K562 (cell line): ENCODE data around the gene GAL3ST3. TPM values are rescaled to one million over a fixed set of nuclear protein-coding genes. Genes with fewer than 3 reads are reported as not detected.

Experiments
- BCL6 ChIP-seq: fragments of 250-450 bp; sonication (Bioruptor Pico); IDR thresholded peaks from 2 replicates; pipeline ENCODE4 v1.4.0; 2020
- CBX1 ChIP-seq: sonication (generic); IDR thresholded peaks from 2 replicates; pipeline ENCODE4 v1.6.1; 2016; ENCODE audit warnings: antibody characterized with exemption, low read depth, mild to moderate bottlenecking
- EZH2 ChIP-seq: IDR thresholded peaks from 2 replicates; pipeline ENCODE4 v1.6.1; 2012; ENCODE audit warnings: low read depth, mild to moderate bottlenecking, inconsistent platforms, low read length, borderline replicate concordance
- GABPA ChIP-seq: fragments of 200-800 bp; sonication (Bioruptor generic); conservative IDR thresholded peaks from 2 replicates; pipeline ENCODE4 v1.6.1; 2016; ENCODE audit warnings: low read depth, missing genetic modification characterization, missing compliant biosample characterization
- GABPB2 ChIP-seq: fragments of 250-450 bp; sonication (Bioruptor Pico); conservative IDR thresholded peaks from 2 replicates; pipeline ENCODE4 v1.5.1; 2021; ENCODE audit warnings: mild to moderate bottlenecking
- GTF2A2 ChIP-seq: IDR thresholded peaks from 2 replicates; pipeline ENCODE4 v1.6.1; 2016; ENCODE audit warnings: mild to moderate bottlenecking, missing genetic modification characterization, missing compliant biosample characterization
- GTF2B ChIP-seq: IDR thresholded peaks from 2 replicates; pipeline ENCODE4 v1.6.1; 2011; ENCODE audit not compliant: insufficient read length; ENCODE audit errors: extremely low read depth
- MEIS2 ChIP-seq: fragments of 450-650 bp; IDR thresholded peaks from 2 replicates; pipeline ENCODE4 v1.6.1; 2014; ENCODE audit warnings: mild to moderate bottlenecking; ENCODE audit not compliant: partially characterized antibody
- NR1H2 ChIP-seq: sonication (generic); formaldehyde crosslinking; IDR thresholded peaks from 2 replicates; pipeline ENCODE4 v1.4.0; 2020; ENCODE audit warnings: mild to moderate bottlenecking, missing genetic modification reagents
- PATZ1 ChIP-seq: fragments of 250-450 bp; sonication (Bioruptor Pico); IDR thresholded peaks from 2 replicates; pipeline ENCODE4 v1.5.0; 2020; ENCODE audit warnings: mild to moderate bottlenecking, borderline replicate concordance
- PTRF ChIP-seq: fragments of 450-650 bp; IDR thresholded peaks from 2 replicates; pipeline ENCODE4 v1.6.1; 2016; ENCODE audit warnings: mild to moderate bottlenecking, missing genetic modification characterization, missing compliant biosample characterization
- PYGO2 ChIP-seq: fragments of 450-650 bp; IDR thresholded peaks from 2 replicates; pipeline ENCODE4 v1.6.1; 2016; ENCODE audit warnings: mild to moderate bottlenecking, missing genetic modification characterization, moderate library complexity, missing compliant biosample characterization
- RBM39 ChIP-seq: fragments of 200-400 bp; formaldehyde crosslinking; optimal IDR thresholded peaks from 2 replicates; pipeline ENCODE3; 2018; ENCODE audit warnings: low read depth, low read length
- SOX6 ChIP-seq: fragments of 450-650 bp; IDR thresholded peaks from 2 replicates; pipeline ENCODE4 v1.6.1; 2014; ENCODE audit warnings: mild to moderate bottlenecking
- ZFX ChIP-seq: sonication (generic); formaldehyde crosslinking; IDR thresholded peaks from 2 replicates; pipeline ENCODE4 v1.8.0; 2022; ENCODE audit warnings: mild to moderate bottlenecking, missing genetic modification reagents, moderate library complexity
- ZKSCAN3 ChIP-seq: fragments of 250-450 bp; sonication (Bioruptor Pico); IDR thresholded peaks from 2 replicates; pipeline ENCODE4 v1.4.0; 2020
- ZNF639 ChIP-seq, 2 experiments: fragments of 200-800 bp in 1 of 2; sonication (Bioruptor generic) in 1 of 2; sonication (generic) in 1 of 2; formaldehyde crosslinking in 1 of 2; IDR thresholded peaks in 1 of 2; conservative IDR thresholded peaks in 1 of 2; 2 replicates each; pipeline versions ENCODE4 v1.5.0 to v1.6.1; 2016 to 2020; ENCODE audit warnings: missing compliant biosample characterization in 1 of 2, missing genetic modification characterization in 1 of 2, missing genetic modification reagents in 1 of 2
- polyA plus RNA-seq, 8 experiments: library from polyadenylated mRNA; depleted of rRNA in 4 of 8; stranded (reverse) in 5 of 8; unstranded in 3 of 8; fragments of >200 nt; fragmentation: Nextera tagmentation in 2 of 8; fragmentation: Illumina TruSeq in 1 of 8; extraction: Ambion mirVana in 2 of 8; extraction: Trizol in 1 of 8; gene quantifications; 2 replicates each; pipeline versions ENCODE4 v1.2.1 to v1.2.3, GENCODE V29; 2011 to 2014; ENCODE audit warnings: inconsistent platforms in 1 of 8, missing spikeins in 1 of 8
- total RNA-seq, 7 experiments: library from RNA; depleted of rRNA in 6 of 7; stranded (reverse); fragments of >200 nt in 6 of 7; fragmentation: Illumina TruSeq in 2 of 7; extraction: Trizol in 2 of 7; gene quantifications; 2 replicates each; pipeline versions ENCODE4 v1.2.1 to v1.2.3, GENCODE V29; 2011 to 2021; ENCODE audit warnings: low replicate concordance in 1 of 7
- TF ChIP-seq, protein P1 (sequence below): fragments of 250-450 bp; sonication (Bioruptor Pico); IDR thresholded peaks from 2 replicates; pipeline ENCODE4 v1.5.0; 2022; ENCODE audit warnings: mild to moderate bottlenecking
- TF ChIP-seq, protein P2 (sequence below), 2 experiments: fragments of 450-650 bp in 1 of 2; sonication (generic) in 1 of 2; formaldehyde crosslinking in 1 of 2; IDR thresholded peaks in 1 of 2; conservative IDR thresholded peaks in 1 of 2; 2 replicates each; pipeline versions ENCODE4 v1.6.1 to v1.8.1; 2016 to 2023; ENCODE audit warnings: mild to moderate bottlenecking in 2 of 2, moderate library complexity in 2 of 2, inconsistent platforms in 1 of 2, missing genetic modification reagents in 1 of 2

The GAL3ST3 gene
- total and polyA plus RNA-seq, 9 of the 15 experiments (the other 6 are each of a cell fraction or from before 2014, with no cell fraction given), result not detected

GRCh38 chr11:66051766-66052663 lies 3.1 kb upstream of the GAL3ST3 start, which contains the start of gene SF3B2 (continued):
- TF ChIP-seq EZH2, result no peak
- TF ChIP-seq SOX6, result no peak; the same call in 1 of the 2 replicates
- TF ChIP-seq GTF2B, result no peak
- TF ChIP-seq PYGO2, result no peak
- TF ChIP-seq, protein P1, sequence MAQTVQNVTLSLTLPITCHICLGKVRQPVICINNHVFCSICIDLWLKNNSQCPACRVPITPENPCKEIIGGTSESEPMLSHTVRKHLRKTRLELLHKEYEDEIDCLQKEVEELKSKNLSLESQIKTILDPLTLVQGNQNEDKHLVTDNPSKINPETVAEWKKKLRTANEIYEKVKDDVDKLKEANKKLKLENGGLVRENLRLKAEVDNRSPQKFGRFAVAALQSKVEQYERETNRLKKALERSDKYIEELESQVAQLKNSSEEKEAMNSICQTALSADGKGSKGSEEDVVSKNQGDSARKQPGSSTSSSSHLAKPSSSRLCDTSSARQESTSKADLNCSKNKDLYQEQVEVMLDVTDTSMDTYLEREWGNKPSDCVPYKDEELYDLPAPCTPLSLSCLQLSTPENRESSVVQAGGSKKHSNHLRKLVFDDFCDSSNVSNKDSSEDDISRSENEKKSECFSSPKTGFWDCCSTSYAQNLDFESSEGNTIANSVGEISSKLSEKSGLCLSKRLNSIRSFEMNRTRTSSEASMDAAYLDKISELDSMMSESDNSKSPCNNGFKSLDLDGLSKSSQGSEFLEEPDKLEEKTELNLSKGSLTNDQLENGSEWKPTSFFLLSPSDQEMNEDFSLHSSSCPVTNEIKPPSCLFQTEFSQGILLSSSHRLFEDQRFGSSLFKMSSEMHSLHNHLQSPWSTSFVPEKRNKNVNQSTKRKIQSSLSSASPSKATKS (CRISPR knock-in tag), result no peak
- TF ChIP-seq PATZ1 (CRISPR knock-in tag), result no peak
- TF ChIP-seq ZNF639 (CRISPR knock-in tag; conservative IDR thresholded peaks at IDR 0.05 in 1 of 2, IDR thresholded peaks at IDR 0.05 in 1 of 2), result no peak; a peak in 1 of 4 replicates
- no peak for TF ChIP-seq NR1H2 (CRISPR knock-in tag)
- no peak for TF ChIP-seq GABPB2
- no peak for TF ChIP-seq GTF2A2 (tag)
- no peak for TF ChIP-seq ZKSCAN3
- TF ChIP-seq MEIS2, result peak; percentile 85
- TF ChIP-seq, protein P2, sequence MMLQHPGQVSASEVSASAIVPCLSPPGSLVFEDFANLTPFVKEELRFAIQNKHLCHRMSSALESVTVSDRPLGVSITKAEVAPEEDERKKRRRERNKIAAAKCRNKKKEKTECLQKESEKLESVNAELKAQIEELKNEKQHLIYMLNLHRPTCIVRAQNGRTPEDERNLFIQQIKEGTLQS (IDR thresholded peaks at IDR 0.05), result no peak
- TF ChIP-seq, protein P2 (CRISPR knock-in tag; conservative IDR thresholded peaks at IDR 0.05), result 0 out of 2 replicates have a peak, but pooled peaks have one; percentile 12
- 0 out of 2 replicates have a peak, but pooled peaks have one; percentile 25 for TF ChIP-seq CBX1
- TF ChIP-seq PTRF (tag), result no peak
- TF ChIP-seq BCL6 (CRISPR knock-in tag), result no peak
- TF ChIP-seq RBM39, result no peak
- peak; percentile 97 for TF ChIP-seq ZFX (CRISPR knock-in tag)
- peak; percentile 98 for TF ChIP-seq GABPA (tag)
